ENCODE results near the gene POU2F2.

Gene POU2F2

GRCh38 chr19:42078538-42079275 lies 53.5 kb downstream of the POU2F2 start:
- DNase-seq = no peak

GRCh38 chr19:42078058-42078457 lies 54.2 kb downstream of the POU2F2 start:
- DNase-seq = no peak

- no peak for DNase-seq
Observed at GRCh38 chr19:42076380-42076944, 55.8 kb downstream of the POU2F2 start.

- DNase-seq = peak; percentile 99 to 100
Observed at GRCh38 chr19:42075616-42076379, 56.4 kb downstream of the POU2F2 start, which contains the start of gene ZNF574. Gene ZNF574, plus strand, starts transcription at chr19:42076166. Its CDS starts 2,441 bp downstream, at chr19:42078607.

- DNase-seq = peak in 1 of 2 experiments; percentile 63
Observed at GRCh38 chr19:42075364-42075615, 57.0 kb downstream of the POU2F2 start.

- DNase-seq = no peak
Observed at GRCh38 chr19:42074513-42075363, 57.5 kb downstream of the POU2F2 start.

- no peak for DNase-seq
Observed at GRCh38 chr19:42071247-42071646, 61.0 kb downstream of the POU2F2 start.

GRCh38 chr19:42069619-42070351 lies 62.5 kb downstream of the POU2F2 start, which contains the start of gene GRIK5:
Gene GRIK5, minus strand, starts transcription at chr19:42070206. Its CDS starts 4,436 bp downstream, at chr19:42065770.
- no peak for DNase-seq

- no peak for DNase-seq
Observed at GRCh38 chr19:42068756-42069571, 63.3 kb downstream of the POU2F2 start.

GRCh38 chr19:42068361-42068755 lies 63.9 kb downstream of the POU2F2 start:
- DNase-seq = no peak

- DNase-seq = no peak
Observed at GRCh38 chr19:42067315-42067888, 64.8 kb downstream of the POU2F2 start.

- DNase-seq = peak; percentile 69
Observed at GRCh38 chr19:42066075-42066754, 66.0 kb downstream of the POU2F2 start.

- no peak for DNase-seq
Observed at GRCh38 chr19:42065511-42065910, 66.7 kb downstream of the POU2F2 start.

- DNase-seq = no peak
Observed at GRCh38 chr19:42065051-42065450, 67.2 kb downstream of the POU2F2 start.

GRCh38 chr19:42064432-42064831 lies 67.8 kb downstream of the POU2F2 start:
- DNase-seq = no peak

GRCh38 chr19:42062381-42062780 lies 69.9 kb downstream of the POU2F2 start:
- DNase-seq = no peak

- no peak for DNase-seq
Observed at GRCh38 chr19:42060117-42060516, 72.1 kb downstream of the POU2F2 start.

- DNase-seq = no peak
Observed at GRCh38 chr19:42059196-42059595, 73.0 kb downstream of the POU2F2 start.

GRCh38 chr19:42057846-42058245 lies 74.4 kb downstream of the POU2F2 start:
- DNase-seq = no peak

GRCh38 chr19:42054205-42054604 lies 78.0 kb downstream of the POU2F2 start:
- no peak for DNase-seq

All from NCI-H187 (cell line).